OCI-LY1 (cell line): ENCODE data around the gene ARAP1.

Experiments
- H2AFZ ChIP-seq: fragments of 200-600 bp; sonication (generic), shearing (Covaris generic); 2 replicates; pipeline ENCODE4 v1.6.0; 2014; ENCODE audit warnings: antibody characterized with exemption, mild to moderate bottlenecking, low read length
- H3F3A ChIP-seq: fragments of 200-600 bp; sonication (generic), shearing (Covaris generic); 2 replicates; pipeline ENCODE4 v1.6.0; 2014; ENCODE audit warnings: mild to moderate bottlenecking, antibody characterized with exemption, low read length, moderate library complexity; ENCODE audit not compliant: insufficient read depth
- H3K27ac ChIP-seq: fragments of 200-600 bp; sonication (generic); 2 replicates; pipeline ENCODE4 v1.5.1; 2014; ENCODE audit warnings: low read length, mixed run types, mild to moderate bottlenecking, low read depth; ENCODE audit not compliant: poor library complexity, severe bottlenecking
- H3K27me3 ChIP-seq: fragments of 200-600 bp; sonication (generic); 2 replicates; pipeline ENCODE4 v1.6.0; 2014; ENCODE audit warnings: antibody characterized with exemption, mild to moderate bottlenecking, low read length, moderate library complexity; ENCODE audit not compliant: insufficient read depth
- H3K36me3 ChIP-seq: fragments of 200-600 bp; sonication (generic); 2 replicates; pipeline ENCODE4 v1.6.1; 2014; ENCODE audit warnings: mild to moderate bottlenecking, antibody characterized with exemption, low read length, moderate library complexity, mixed read lengths; ENCODE audit not compliant: insufficient read depth
- H3K4me1 ChIP-seq: fragments of 200-600 bp; sonication (generic); 2 replicates; pipeline ENCODE4 v1.5.1; 2014; ENCODE audit warnings: mild to moderate bottlenecking, low read length, moderate library complexity; ENCODE audit not compliant: insufficient read depth, severe bottlenecking
- H3K4me2 ChIP-seq: fragments of 200-600 bp; sonication (generic), shearing (Covaris generic); 2 replicates; pipeline ENCODE4 v1.6.1; 2014; ENCODE audit warnings: low read length
- H3K4me3 ChIP-seq: fragments of 200-600 bp; sonication (generic); 2 replicates; pipeline ENCODE4 v1.5.1; 2014; ENCODE audit warnings: low read length, low read depth, mild to moderate bottlenecking, mixed read lengths; ENCODE audit not compliant: poor library complexity, severe bottlenecking
- H3K79me2 ChIP-seq: fragments of 200-600 bp; shearing (Covaris generic); 2 replicates; pipeline ENCODE4 v1.6.1; 2016; ENCODE audit warnings: mixed run types, low read length, mixed read lengths; ENCODE audit not compliant: insufficient read depth
- H3K9ac ChIP-seq: fragments of 200-600 bp; sonication (generic), shearing (Covaris generic); 2 replicates; pipeline ENCODE4 v1.6.1; 2014; ENCODE audit warnings: mild to moderate bottlenecking, low read length, mixed read lengths
- H3K9me2 ChIP-seq: fragments of 200-600 bp; sonication (generic), shearing (Covaris generic); 2 replicates; pipeline ENCODE4 v1.6.1; 2014; ENCODE audit warnings: low read depth, mild to moderate bottlenecking, low read length, mixed read lengths
- H3K9me3 ChIP-seq: fragments of 200-600 bp; shearing (Covaris generic); 2 replicates; pipeline ENCODE4 v1.6.1; 2014; ENCODE audit warnings: low read length, mixed read lengths
- H4K20me1 ChIP-seq: fragments of 200-600 bp; sonication (generic), shearing (Covaris generic); 2 replicates; pipeline ENCODE4 v1.6.0; 2016; ENCODE audit warnings: mild to moderate bottlenecking, low read length; ENCODE audit not compliant: insufficient read depth
- EZH2 ChIP-seq: fragments of 200-600 bp; sonication (generic), shearing (Covaris generic); IDR thresholded peaks from 2 replicates; pipeline ENCODE4 v1.8.0; 2017; ENCODE audit warnings: borderline replicate concordance, mixed run types, mild to moderate bottlenecking, antibody characterized with exemption, low read length, moderate library complexity, mixed read lengths
- TF ChIP-seq, protein P1 (sequence below): fragments of 200-600 bp; sonication (generic), shearing (Covaris generic); IDR thresholded peaks from 2 replicates; pipeline ENCODE4 v1.5.1; 2017; ENCODE audit warnings: mild to moderate bottlenecking, antibody characterized with exemption, low read length, moderate library complexity, mixed read lengths

ARAP1 gene

GRCh38 chr11:72743321-72744221, 8.6 kb downstream of the ARAP1 start:
- Histone ChIP-seq H3K4me2 (peak overlapping the region; percentile 18; the same call in 1 of the 2 replicates), H3K9ac (no peak overlapping the region), H3K4me1 (peaks cover 55% of the 10 kb centered on the region), H3K9me3 (no peaks in the 10 kb centered on the region), H3F3A (no peaks in the 10 kb centered on the region), H2AFZ (no peak overlapping the region), H3K36me3 (peaks cover 4% of the 10 kb centered on the region; the same call in 1 of the 2 replicates), H3K9me2 (no peaks in the 10 kb centered on the region), H3K27ac (peak overlapping the region; percentile 89), H4K20me1 (no peaks in the 10 kb centered on the region), H3K4me3 (no peak overlapping the region), H3K27me3 (no peaks in the 10 kb centered on the region), H3K79me2 (no peaks in the 10 kb centered on the region)
- no peak for TF ChIP-seq EZH2
- TF ChIP-seq, protein P1, sequence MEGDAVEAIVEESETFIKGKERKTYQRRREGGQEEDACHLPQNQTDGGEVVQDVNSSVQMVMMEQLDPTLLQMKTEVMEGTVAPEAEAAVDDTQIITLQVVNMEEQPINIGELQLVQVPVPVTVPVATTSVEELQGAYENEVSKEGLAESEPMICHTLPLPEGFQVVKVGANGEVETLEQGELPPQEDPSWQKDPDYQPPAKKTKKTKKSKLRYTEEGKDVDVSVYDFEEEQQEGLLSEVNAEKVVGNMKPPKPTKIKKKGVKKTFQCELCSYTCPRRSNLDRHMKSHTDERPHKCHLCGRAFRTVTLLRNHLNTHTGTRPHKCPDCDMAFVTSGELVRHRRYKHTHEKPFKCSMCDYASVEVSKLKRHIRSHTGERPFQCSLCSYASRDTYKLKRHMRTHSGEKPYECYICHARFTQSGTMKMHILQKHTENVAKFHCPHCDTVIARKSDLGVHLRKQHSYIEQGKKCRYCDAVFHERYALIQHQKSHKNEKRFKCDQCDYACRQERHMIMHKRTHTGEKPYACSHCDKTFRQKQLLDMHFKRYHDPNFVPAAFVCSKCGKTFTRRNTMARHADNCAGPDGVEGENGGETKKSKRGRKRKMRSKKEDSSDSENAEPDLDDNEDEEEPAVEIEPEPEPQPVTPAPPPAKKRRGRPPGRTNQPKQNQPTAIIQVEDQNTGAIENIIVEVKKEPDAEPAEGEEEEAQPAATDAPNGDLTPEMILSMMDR: no peak

- Histone ChIP-seq H3K9me3 (no peaks in the 10 kb centered on the region), H3K27ac (peak overlapping the region; percentile 89), H3K9ac (no peak overlapping the region), H3K79me2 (no peaks in the 10 kb centered on the region), H3K9me2 (no peaks in the 10 kb centered on the region), H3K4me3 (no peak overlapping the region), H3K4me1 (peaks cover 64% of the 10 kb centered on the region), H2AFZ (no peak overlapping the region), H3K27me3 (no peaks in the 10 kb centered on the region), H3F3A (no peaks in the 10 kb centered on the region), H3K36me3 (peaks cover 4% of the 10 kb centered on the region; the same call in 1 of the 2 replicates), H3K4me2 (no peak overlapping the region), H4K20me1 (no peaks in the 10 kb centered on the region)
- no peak for TF ChIP-seq EZH2
- TF ChIP-seq, protein P1: no peak
Measured at GRCh38 chr11:72742513-72743320, 9.5 kb downstream of the ARAP1 start.

- no peaks in the 10 kb centered on the region for H3K79me2 ChIP-seq
- H3K9me2 ChIP-seq: no peaks in the 10 kb centered on the region
- H3F3A ChIP-seq: no peaks in the 10 kb centered on the region
- H3K27me3 ChIP-seq: no peaks in the 10 kb centered on the region
- H3K4me2 ChIP-seq: no peak overlapping the region; the same call in 1 of the 2 replicates
- H3K36me3 ChIP-seq: peaks cover 4% of the 10 kb centered on the region; the same call in 1 of the 2 replicates
- no peaks in the 10 kb centered on the region for H3K9me3 ChIP-seq
- TF ChIP-seq, protein P1: no peak
- no peak for TF ChIP-seq EZH2
- H3K4me3 ChIP-seq: no peak overlapping the region
- peaks cover 71% of the 10 kb centered on the region for H3K4me1 ChIP-seq
- H2AFZ ChIP-seq: no peak overlapping the region
- H3K9ac ChIP-seq: no peak overlapping the region
- H3K27ac ChIP-seq: peak overlapping the region; percentile 89
- no peaks in the 10 kb centered on the region for H4K20me1 ChIP-seq
Measured at GRCh38 chr11:72741849-72742512, 10.2 kb downstream of the ARAP1 start.
